HL-60/S4 (cell line): ENCODE results near the gene TDRD9.

ENCODE experiments used
- in situ Hi-C: fragments of 300-500 bp; cut with MboI; formaldehyde crosslinking; loops from 2 replicates; pipeline ENCODE4 v1.14.3; 2022; ENCODE audit warnings: low sequenced_read_pairs

TDRD9 gene

GRCh38 chr14:103890821-103891666 is 37.2 kb upstream of the TDRD9 start:
- in situ Hi-C loops: no loop called here

- in situ Hi-C loops: no loop called here
Observed at GRCh38 chr14:103891667-103892215, 36.5 kb upstream of the TDRD9 start.

GRCh38 chr14:103892247-103892646 is 36.0 kb upstream of the TDRD9 start:
- in situ Hi-C loops: no loop called here

GRCh38 chr14:103894034-103894722 is 34.1 kb upstream of the TDRD9 start:
- in situ Hi-C loops: no loop called here

GRCh38 chr14:103894723-103895059 is 33.6 kb upstream of the TDRD9 start:
- in situ Hi-C loops: no loop called here

GRCh38 chr14:103896578-103896977 is 31.7 kb upstream of the TDRD9 start:
- in situ Hi-C loops: no loop called here

GRCh38 chr14:103897075-103897947 is 30.9 kb upstream of the TDRD9 start:
- in situ Hi-C loops: no loop called here

- in situ Hi-C loops: no loop called here
Observed at GRCh38 chr14:103898204-103898603, 30.1 kb upstream of the TDRD9 start.

- in situ Hi-C loops: no loop called here
Observed at GRCh38 chr14:103898711-103899110, 29.5 kb upstream of the TDRD9 start.

- in situ Hi-C loops: no loop called here
Observed at GRCh38 chr14:103899316-103899715, 28.9 kb upstream of the TDRD9 start.

GRCh38 chr14:103899833-103900232 is 28.4 kb upstream of the TDRD9 start:
- in situ Hi-C loops: no loop called here

- in situ Hi-C loops: no loop called here
Observed at GRCh38 chr14:103904493-103905107, 23.7 kb upstream of the TDRD9 start.

- in situ Hi-C loops: no loop called here
Observed at GRCh38 chr14:103905842-103906456, 22.3 kb upstream of the TDRD9 start.

- in situ Hi-C loops: no loop called here
Observed at GRCh38 chr14:103908580-103908979, 19.7 kb upstream of the TDRD9 start.

- in situ Hi-C loops: no loop called here
Observed at GRCh38 chr14:103909531-103910261, 18.6 kb upstream of the TDRD9 start.

GRCh38 chr14:103910262-103910935 is 17.9 kb upstream of the TDRD9 start:
- in situ Hi-C loops: no loop called here

GRCh38 chr14:103910984-103911383 is 17.3 kb upstream of the TDRD9 start:
- in situ Hi-C loops: no loop called here

- in situ Hi-C loops: no loop called here
Observed at GRCh38 chr14:103915616-103916015, 12.6 kb upstream of the TDRD9 start.

GRCh38 chr14:103916636-103917262 is 11.5 kb upstream of the TDRD9 start:
- in situ Hi-C loops: no loop called here
